ENCODE data around the gene TMCO6.

TMCO6 gene

GRCh38 chr5:140673187-140673976 lies 34.1 kb downstream of the TMCO6 start, which contains the start of gene DND1:
TSS of gene DND1 (minus strand) at chr5:140673576. CDS start at chr5:140673542, 34 bp downstream.
- no peak for DNase-seq (ENCODE audit: low read depth)

- DNase-seq (ENCODE audit: low read depth): no peak
Observed at GRCh38 chr5:140674211-140674610, 35.0 kb downstream of the TMCO6 start.

GRCh38 chr5:140674629-140675028 lies 35.4 kb downstream of the TMCO6 start:
- DNase-seq (ENCODE audit: low read depth): no peak

- no peak for DNase-seq (ENCODE audit: low read depth)
Observed at GRCh38 chr5:140677947-140678346, 38.7 kb downstream of the TMCO6 start.

- DNase-seq (ENCODE audit: low read depth): no peak
Observed at GRCh38 chr5:140678993-140679392, 39.7 kb downstream of the TMCO6 start.

- no peak for DNase-seq (ENCODE audit: low read depth)
Observed at GRCh38 chr5:140690376-140690932, 51.2 kb downstream of the TMCO6 start.

GRCh38 chr5:140690941-140691924 lies 52.0 kb downstream of the TMCO6 start, which contains the start of the genes HARS1 and HARS2:
TSS of gene HARS1 (minus strand) at chr5:140691370. CDS start at chr5:140691304, 66 bp downstream.
TSS of gene HARS2 (plus strand) at chr5:140691455. CDS start at chr5:140691649, 194 bp downstream.
- DNase-seq (ENCODE audit: low read depth): peak; percentile 66

- no peak for DNase-seq (ENCODE audit: low read depth)
Observed at GRCh38 chr5:140694276-140694675, 55.0 kb downstream of the TMCO6 start.

Measured in stimulated activated CD8-positive, alpha-beta memory T cell treated with anti-CD3 and anti-CD28 coated beads, Interleukin-12 subunit alpha, Interleukin-12 subunit beta, amount 100 ng/mL, for 4 hours (primary cell).